Gastroesophageal sphincter (tissue), 3 donors: ENCODE data around the gene PPIF.

Experiments used
- CTCF ChIP-seq, 4 experiments: fragments of 200-600 bp in 2 of 4; fragments of 450-650 bp in 2 of 4; sonication (generic) in 1 of 4; IDR thresholded peaks; one replicate each; pipeline ENCODE4 v1.5.1; 2017 to 2019; ENCODE audit warnings: antibody characterized with exemption in 4 of 4, mild to moderate bottlenecking in 2 of 4, moderate library complexity in 2 of 4
- POLR2A ChIP-seq, 2 donors: fragments of 450-650 bp; IDR thresholded peaks; one replicate each; pipeline ENCODE4 v1.6.1; 2017; ENCODE audit warnings: antibody characterized with exemption in 2 of 2, mild to moderate bottlenecking in 2 of 2, moderate library complexity in 1 of 2

GRCh38 chr10:79401015-79401921 is 54.0 kb downstream of the PPIF start:
- TF ChIP-seq POLR2A (IDR thresholded peaks at IDR 0.05) (no peak), CTCF (IDR thresholded peaks at IDR 0.05) (no peak)
